H1 (cell line): ENCODE results near the gene AIG1. TPM values are rescaled to one million over a fixed set of nuclear protein-coding genes. Genes with fewer than 3 reads are reported as not detected.
A peak's percentile ranks its signal among the peaks of the same experiment; 100 is the strongest.

Experiments used
- CTCF ChIA-PET: fragments of 300-600 bp; sonication (Branson Sonifier 250); formaldehyde crosslinking; loops from one replicate; lab custom pipeline; 2021; ENCODE audit not compliant: partially characterized antibody; lab: Charles Lee
- POLR2A ChIA-PET: fragments of 300-600 bp; sonication (Branson Sonifier 250); formaldehyde crosslinking; loops from one replicate; lab custom pipeline; 2021; ENCODE audit warnings: inconsistent platforms; ENCODE audit not compliant: partially characterized antibody; lab: Charles Lee
- DNase-seq, 2 experiments: peaks; one replicate each; pipeline versions ENCODE4 v3.0.0 to v3.0.0-alpha.2; 2010 to 2022; ENCODE audit warnings: low spot score in 2 of 2, low read depth in 1 of 2, mixed read lengths in 1 of 2
- FAIRE-seq: peaks from 2 replicates; lab custom pipeline; 2011; peaks lifted over from hg19 to GRCh38; lab: Jason Lieb, UNC
- H2AFZ ChIP-seq: 2 replicates; pipeline ENCODE4 v1.8.1; 2012; ENCODE audit warnings: low read length, inconsistent platforms
- H2AK5ac ChIP-seq: 2 replicates; pipeline ENCODE4 v1.6.1; 2013; ENCODE audit warnings: low read depth, low read length
- H2BK120ac ChIP-seq: replicated peaks from 2 replicates; pipeline ENCODE3; 2013; ENCODE audit warnings: low read depth, low read length, inconsistent platforms
- H2BK12ac ChIP-seq: 2 replicates; pipeline ENCODE4 v1.6.1; 2013; ENCODE audit warnings: low read depth, low read length
- H2BK15ac ChIP-seq: 2 replicates; pipeline ENCODE4 v1.6.1; 2013; ENCODE audit warnings: low read length
- H2BK20ac ChIP-seq: 2 replicates; pipeline ENCODE4 v1.6.1; 2013; ENCODE audit warnings: low read length
- H2BK5ac ChIP-seq: 2 replicates; pipeline ENCODE4 v1.6.1; 2013; ENCODE audit warnings: low read depth, low read length
- H3K14ac ChIP-seq: 2 replicates; pipeline ENCODE4 v1.6.1; 2013; ENCODE audit warnings: inconsistent platforms; ENCODE audit not compliant: insufficient read length
- H3K18ac ChIP-seq: 2 replicates; pipeline ENCODE4 v1.6.1; 2013; ENCODE audit warnings: low read length; ENCODE audit errors: extremely low read depth
- H3K23ac ChIP-seq: 2 replicates; pipeline ENCODE4 v1.6.1; 2013; ENCODE audit warnings: inconsistent platforms; ENCODE audit not compliant: insufficient read length
- H3K23me2 ChIP-seq: 2 replicates; pipeline ENCODE4 v1.6.1; 2013; ENCODE audit warnings: low read depth, low read length
- H3K27ac ChIP-seq: 2 replicates; pipeline ENCODE4 v1.6.1; 2011; ENCODE audit warnings: low read depth, low read length, inconsistent platforms
- H3K27me3 ChIP-seq, 4 experiments: replicated peaks in 1 of 4; 1 replicate in 1 of 4; 2 replicates in 3 of 4; pipeline versions ENCODE4 v1.6.1 to v1.8.1; 2011 to 2013; ENCODE audit warnings: low read length in 3 of 4, mild to moderate bottlenecking in 3 of 4, inconsistent platforms in 2 of 4, mixed read lengths in 2 of 4, moderate library complexity in 1 of 4; ENCODE audit not compliant: control insufficient read depth in 3 of 4, insufficient read depth in 3 of 4; ENCODE audit errors: extremely low read depth in 1 of 4
- H3K36me3 ChIP-seq, 4 experiments: 2 replicates each; pipeline versions ENCODE4 v1.6.1 to v1.8.1; 2011 to 2013; ENCODE audit warnings: mild to moderate bottlenecking in 4 of 4, low read length in 3 of 4, moderate library complexity in 2 of 4, control low read depth in 1 of 4, inconsistent platforms in 1 of 4; ENCODE audit not compliant: insufficient read depth in 4 of 4, control insufficient read depth in 2 of 4
- H3K4ac ChIP-seq: replicated peaks from 2 replicates; pipeline ENCODE3; 2013; ENCODE audit warnings: low read length, low read depth, mixed read lengths, inconsistent platforms; ENCODE audit not compliant: insufficient read length
- H3K4me1 ChIP-seq, 4 experiments: replicated peaks in 1 of 4; 1 replicate in 1 of 4; 2 replicates in 3 of 4; pipeline versions ENCODE4 v1.6.1 to v1.8.1; 2011 to 2013; ENCODE audit warnings: low read length in 3 of 4, inconsistent platforms in 2 of 4, mixed read lengths in 1 of 4; ENCODE audit not compliant: insufficient read depth in 4 of 4, control insufficient read depth in 3 of 4
- H3K4me2 ChIP-seq, 2 experiments: 2 replicates each; pipeline versions ENCODE4 v1.6.1 to v1.8.1; 2011 to 2013; ENCODE audit warnings: low read depth in 2 of 2, low read length in 2 of 2, control low read depth in 1 of 2, inconsistent platforms in 1 of 2, mild to moderate bottlenecking in 1 of 2; ENCODE audit not compliant: insufficient read depth in 1 of 2
- H3K4me3 ChIP-seq, 4 experiments: fragments of 200-600, 300-600 bp in 1 of 4; sonication (generic), shearing (Covaris generic), sonication (Bioruptor Twin) in 1 of 4; 2 replicates each; pipeline versions ENCODE4 v1.5.1 to v1.8.1; 2011 to 2016; ENCODE audit warnings: low read length in 4 of 4, low read depth in 3 of 4, control low read depth in 2 of 4, inconsistent platforms in 2 of 4, mild to moderate bottlenecking in 2 of 4, mixed read lengths in 1 of 4, moderate library complexity in 1 of 4; ENCODE audit not compliant: insufficient read depth in 2 of 4; ENCODE audit errors: extremely low read depth in 1 of 4
- H3K56ac ChIP-seq: replicated peaks from 2 replicates; pipeline ENCODE3; 2013; ENCODE audit warnings: low read depth, mild to moderate bottlenecking, mixed read lengths, low read length, inconsistent platforms; ENCODE audit not compliant: insufficient read length
- H3K79me1 ChIP-seq: 2 replicates; pipeline ENCODE4 v1.6.1; 2013; ENCODE audit warnings: low read depth, low read length, control low read depth
- H3K79me2 ChIP-seq, 2 experiments: 2 replicates each; pipeline versions ENCODE4 v1.6.1 to v1.8.1; 2012 to 2013; ENCODE audit warnings: low read length in 2 of 2, mild to moderate bottlenecking in 2 of 2, inconsistent platforms in 1 of 2; ENCODE audit not compliant: insufficient read depth in 2 of 2, control insufficient read depth in 1 of 2
- H3K9ac ChIP-seq, 4 experiments: replicated peaks in 1 of 4; 1 replicate in 1 of 4; 2 replicates in 3 of 4; pipeline versions ENCODE4 v1.6.1 to v1.8.1; 2011 to 2013; ENCODE audit warnings: low read depth in 3 of 4, low read length in 3 of 4, control low read depth in 2 of 4, mild to moderate bottlenecking in 2 of 4, moderate library complexity in 2 of 4, inconsistent platforms in 1 of 4; ENCODE audit errors: extremely low read depth in 1 of 4
- H3K9me3 ChIP-seq, 2 experiments: 2 replicates each; pipeline versions ENCODE4 v1.6.1 to v1.8.1; 2012 to 2013; ENCODE audit warnings: mild to moderate bottlenecking in 2 of 2, moderate library complexity in 2 of 2, control low read depth in 1 of 2, inconsistent platforms in 1 of 2, low read depth in 1 of 2, low read length in 1 of 2, mixed read lengths in 1 of 2; ENCODE audit not compliant: insufficient read depth in 2 of 2
- H4K20me1 ChIP-seq, 2 experiments: replicated peaks in 1 of 2; 2 replicates each; pipeline versions ENCODE3 to v1.8.1; 2011 to 2013; ENCODE audit warnings: inconsistent platforms in 2 of 2, low read length in 2 of 2, mild to moderate bottlenecking in 1 of 2; ENCODE audit not compliant: insufficient read depth in 2 of 2, control insufficient read depth in 1 of 2
- H4K5ac ChIP-seq: 2 replicates; pipeline ENCODE4 v1.6.1; 2013; ENCODE audit warnings: low read length, low read depth, mixed read lengths, inconsistent platforms; ENCODE audit not compliant: insufficient read length
- H4K8ac ChIP-seq: 2 replicates; pipeline ENCODE4 v1.8.0; 2013; ENCODE audit warnings: mild to moderate bottlenecking, moderate library complexity, low read length, inconsistent platforms; ENCODE audit not compliant: insufficient read depth; ENCODE audit errors: extremely low read depth
- H4K91ac ChIP-seq: replicated peaks from 2 replicates; pipeline ENCODE3; 2013; ENCODE audit warnings: low read length, mixed read lengths, inconsistent platforms; ENCODE audit not compliant: insufficient read length
- CHD2 ChIP-seq: IDR thresholded peaks from 2 replicates; pipeline ENCODE4 v1.6.1; 2012; ENCODE audit warnings: low read length, improper control_type of control experiment
- CTCF ChIP-seq, 3 experiments: IDR thresholded peaks; 1 replicate in 2 of 3; 2 replicates in 1 of 3; pipeline versions ENCODE4 v1.5.1 to v1.6.1; 2011; ENCODE audit warnings: low read length in 3 of 3, mild to moderate bottlenecking in 3 of 3, inconsistent platforms in 2 of 3, low read depth in 1 of 3, moderate library complexity in 1 of 3; ENCODE audit not compliant: insufficient read depth in 1 of 3; ENCODE audit errors: control extremely low read depth in 1 of 3
- POU5F1 ChIP-seq: IDR thresholded peaks from 2 replicates; pipeline ENCODE4 v1.6.1; 2011; ENCODE audit warnings: low read depth, mild to moderate bottlenecking, low read length, moderate library complexity
- RAD21 ChIP-seq, 2 experiments: IDR thresholded peaks in 1 of 2; conservative IDR thresholded peaks in 1 of 2; 2 replicates each; pipeline ENCODE4 v1.6.1; 2011; ENCODE audit warnings: low read depth in 2 of 2, low read length in 2 of 2, improper control_type of control experiment in 1 of 2, inconsistent platforms in 1 of 2, mild to moderate bottlenecking in 1 of 2, moderate library complexity in 1 of 2
- WGBS, 2 experiments: shearing (Covaris generic) in 1 of 2; methylation state at CpG; one replicate each; pipeline versions ENCODE4 v1.1.6 to v1.1.7; 2013 to 2015; ENCODE audit warnings: low lambda C conversion rate in 2 of 2, mixed read lengths in 2 of 2, inconsistent platforms in 1 of 2, low coverage in 1 of 2, missing lambda C conversion rate in 1 of 2; ENCODE audit not compliant: insufficient replicate concordance in 2 of 2, insufficient coverage in 1 of 2, insufficient read length in 1 of 2; ENCODE audit errors: extremely low coverage in 1 of 2, missing lambda C conversion rate in 1 of 2; 5-methylcytosine and 5-hydroxymethylcytosine counted together
- polyA plus RNA-seq, 7 experiments: library from polyadenylated mRNA; depleted of rRNA in 3 of 7; stranded (reverse) in 5 of 7; unstranded in 2 of 7; fragments of >200 nt in 5 of 7; fragments of 200-250 nt in 2 of 7; gene quantifications; 1 replicate in 5 of 7; 2 replicates in 1 of 7; 4 replicates in 1 of 7; pipeline versions ENCODE4 v1.2.1 to v1.2.3, GENCODE V29; 2011 to 2013; ENCODE audit warnings: missing spikeins in 2 of 7, mixed read lengths in 2 of 7
- total RNA-seq: library from RNA; stranded (reverse); fragmentation: NEBNext Ultra II Directional; extraction: Animal tissue kit (Norgen Biotek cat#: 25700); gene quantifications from 2 replicates; pipeline ENCODE4 v1.2.1, GENCODE V29; 2021

AIG1 gene
- total and polyA plus RNA-seq, 2 of the 8 experiments (the other 6 are each of a cell fraction or from before 2014, with no cell fraction given) = 56.6 to 58.4 TPM

GRCh38 chr6:143267760-143268159, 207.1 kb downstream of the AIG1 start:
- Histone ChIP-seq H3K79me2 (no peaks in the 10 kb centered on the region), H3K56ac (no peak overlapping the region), H3K27me3 (no peaks in the 10 kb centered on the region), H2AK5ac (no peak overlapping the region), H3K23me2 (no peaks in the 10 kb centered on the region), H3K4me2 (no peak overlapping the region), H3K9me3 (no peaks in the 10 kb centered on the region), H4K5ac (no peak overlapping the region), H3K36me3 (no peaks in the 10 kb centered on the region), H2BK12ac (no peak overlapping the region), H3K14ac (no peak overlapping the region), H3K4ac (no peak overlapping the region), H2BK20ac (no peak overlapping the region), H3K27ac (no peak overlapping the region), H4K20me1 (peaks cover 0 to 2% of the 10 kb centered on the region in 2 experiments), H2BK15ac (no peak overlapping the region), H2AFZ (no peak overlapping the region), H2BK120ac (no peak overlapping the region), H3K79me1 (no peaks in the 10 kb centered on the region; the same call in 1 of the 2 replicates), H3K23ac (no peak overlapping the region), H4K91ac (no peak overlapping the region), H3K9ac (no peak overlapping the region), H3K4me1 (peaks cover 0 to 10% (median 5%) of the 10 kb centered on the region in 4 experiments), H2BK5ac (no peak overlapping the region), H3K4me3 (no peak overlapping the region), H4K8ac (no peak overlapping the region), H3K18ac (no peak overlapping the region)
- no peak for DNase-seq
- TF ChIP-seq CTCF (IDR thresholded peaks at IDR 0.05; ENCODE audit: control extremely low read depth in 1 of 3, insufficient read depth in 1 of 3, low read depth in 1 of 3, low read length in 3 of 3) = peak in 2 of 3 experiments; percentile 14 to 35; a peak in 1 of 4 replicates
- no peak for TF ChIP-seq CHD2
- peak in 1 of 2 experiments; percentile 13; a peak in 1 of 4 replicates for TF ChIP-seq RAD21 (IDR thresholded peaks at IDR 0.05 in 1 of 2, conservative IDR thresholded peaks at IDR 0.05 in 1 of 2; ENCODE audit: low read depth in 2 of 2, low read length in 2 of 2)
- TF ChIP-seq POU5F1 = no peak
- 93% methylated on average over 2 of the region's 2 CpGs; no CpG with 5 or more reads in 1 of the 2 experiments for WGBS, 2 experiments
- FAIRE-seq = no peak
- ChIA-PET CTCF (interaction anchor here (0.8 to 2.9 kb wide), 19 partner anchors 10 to 437 kb away, joined by 3 to 15 read pairs (median 3); no protein-coding TSS in a partner anchor), POLR2A (no interaction called here)
